ENCODE results near the gene SRSF11. TPM values are rescaled to one million over a fixed set of nuclear protein-coding genes. Genes with fewer than 3 reads are reported as not detected.

SRSF11 gene
- total and polyA plus RNA-seq, 2 of the 8 experiments (the other 6 are each of a cell fraction or from before 2014, with no cell fraction given) = 183 to 260 TPM

GRCh38 chr1:70256664-70257063 is 35.5 kb downstream of the SRSF11 start (continued):
- no peak for TF ChIP-seq CHD7 (IDR thresholded peaks at IDR 0.05; ENCODE audit: insufficient replicate concordance, low read length)
- no peak for TF ChIP-seq RAD21 (IDR thresholded peaks at IDR 0.05 in 1 of 2, conservative IDR thresholded peaks at IDR 0.05 in 1 of 2; ENCODE audit: low read depth in 2 of 2, low read length in 2 of 2)
- TF ChIP-seq NANOG (IDR thresholded peaks at IDR 0.05; ENCODE audit: insufficient read depth, low read depth, low read length, poor library complexity, severe bottlenecking) = no peak
- no peak for TF ChIP-seq CEBPB (IDR thresholded peaks at IDR 0.05; ENCODE audit: low read depth, low read length)
- TF ChIP-seq CTBP2 (IDR thresholded peaks at IDR 0.05; ENCODE audit: borderline replicate concordance, insufficient read depth, insufficient read length, low read length) = no peak
- TF ChIP-seq USF2 (IDR thresholded peaks at IDR 0.05; ENCODE audit: low read length) = no peak
- TF ChIP-seq, protein P1, sequence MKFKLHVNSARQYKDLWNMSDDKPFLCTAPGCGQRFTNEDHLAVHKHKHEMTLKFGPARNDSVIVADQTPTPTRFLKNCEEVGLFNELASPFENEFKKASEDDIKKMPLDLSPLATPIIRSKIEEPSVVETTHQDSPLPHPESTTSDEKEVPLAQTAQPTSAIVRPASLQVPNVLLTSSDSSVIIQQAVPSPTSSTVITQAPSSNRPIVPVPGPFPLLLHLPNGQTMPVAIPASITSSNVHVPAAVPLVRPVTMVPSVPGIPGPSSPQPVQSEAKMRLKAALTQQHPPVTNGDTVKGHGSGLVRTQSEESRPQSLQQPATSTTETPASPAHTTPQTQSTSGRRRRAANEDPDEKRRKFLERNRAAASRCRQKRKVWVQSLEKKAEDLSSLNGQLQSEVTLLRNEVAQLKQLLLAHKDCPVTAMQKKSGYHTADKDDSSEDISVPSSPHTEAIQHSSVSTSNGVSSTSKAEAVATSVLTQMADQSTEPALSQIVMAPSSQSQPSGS (IDR thresholded peaks at IDR 0.05; ENCODE audit: low read length) = no peak
- TF ChIP-seq CBX8 (IDR thresholded peaks at IDR 0.05; ENCODE audit: borderline replicate concordance, low read depth, low read length) = no peak
